Left lung (tissue), 10 donors: ENCODE measurements around the gene JARID2. TPM values are rescaled to one million over a fixed set of nuclear protein-coding genes. Genes with fewer than 3 reads are reported as not detected.
A peak's percentile ranks its signal among the peaks of the same experiment; 100 is the strongest.

Experiments
- ATAC-seq: fragments of 200-7000 bp; cut with Tn5 transposase; one replicate; pipeline ENCODE4 v1.9.1; 2020; ENCODE audit warnings: moderate library complexity
- DNase-seq, 4 donors: peaks; one replicate each; pipeline ENCODE4 v3.0.0-alpha.2; 2013 to 2020
- H3K27ac ChIP-seq, 2 donors: fragments of 200-600 bp; sonication (generic) in 1 of 2; one replicate each; pipeline versions ENCODE4 v1.5.0 to v1.8.0; 2020 to 2021
- H3K27me3 ChIP-seq, 2 donors: fragments of 200-600 bp; sonication (generic) in 1 of 2; one replicate each; pipeline versions ENCODE4 v1.5.0 to v1.8.0; 2020 to 2021
- H3K36me3 ChIP-seq, 2 donors: fragments of 200-600 bp; sonication (generic) in 1 of 2; one replicate each; pipeline versions ENCODE4 v1.5.0 to v1.8.0; 2020 to 2021
- H3K4me1 ChIP-seq, 2 donors: fragments of 200-600 bp; one replicate each; pipeline ENCODE4 v1.8.0; 2021
- H3K4me3 ChIP-seq, 2 donors: fragments of 200-600 bp; sonication (generic) in 1 of 2; one replicate each; pipeline versions ENCODE4 v1.5.0 to v1.8.0; 2020 to 2021; ENCODE audit warnings: mild to moderate bottlenecking in 1 of 2
- H3K9me3 ChIP-seq, 2 donors: fragments of 200-600 bp; sonication (generic) in 1 of 2; one replicate each; pipeline versions ENCODE4 v1.5.0 to v1.8.0; 2020 to 2021
- CTCF ChIP-seq, 2 donors: fragments of 200-600 bp; sonication (generic) in 1 of 2; IDR thresholded peaks; one replicate each; pipeline versions ENCODE4 v1.5.0 to v1.8.0; 2021; ENCODE audit warnings: antibody characterized with exemption in 2 of 2
- intact Hi-C, 2 donors: fragments of 100-400 bp; cut with DNase I; formaldehyde crosslinking; loops; one replicate each; pipeline versions ENCODE4 v1.11.2 to v1.14.2; 2022
- polyA plus RNA-seq, 6 donors: library from polyadenylated mRNA; unstranded; fragments of 120-200 nt; gene quantifications; one replicate each; pipeline ENCODE4 v1.2.1, GENCODE V29; 2013; ENCODE audit not compliant: insufficient read length in 6 of 6
- total RNA-seq, 2 donors: library from RNA; stranded (reverse); fragmentation: NEBNext Ultra II Directional; extraction: Animal tissue kit (Norgen Biotek cat#: 25700); gene quantifications; one replicate each; pipeline ENCODE4 v1.2.1, GENCODE V29; 2021
- donor health status: DM: no; HTN: yes; CAD: no.
- donor health status: DM: no; HTN: no; CAD: no.

JARID2 gene
- total and polyA plus RNA-seq, 8 donors, result 10.2 to 19.4 (median 17.8) TPM

- DNase-seq, result no peak
- Histone ChIP-seq H3K27me3 (no peaks in the 10 kb centered on the region), H3K4me1 (peaks cover 18 to 83% of the 10 kb centered on the region in 2 donors), H3K9me3 (no peaks in the 10 kb centered on the region), H3K36me3 (no peaks in the 10 kb centered on the region), H3K27ac (peak overlapping the region in 1 of 2 donors; percentile 5), H3K4me3 (no peak overlapping the region)
- intact Hi-C loops, result no loop called here
- peak; percentile 74 for ATAC-seq
- TF ChIP-seq CTCF (IDR thresholded peaks at IDR 0.05), result no peak
Observed at GRCh38 chr6:15443119-15443830, 197.4 kb downstream of the JARID2 start.

GRCh38 chr6:15444081-15444731 lies 198.3 kb downstream of the JARID2 start:
- Histone ChIP-seq H3K4me1 (peaks cover 18 to 74% of the 10 kb centered on the region in 2 donors), H3K36me3 (no peaks in the 10 kb centered on the region), H3K27me3 (no peaks in the 10 kb centered on the region), H3K27ac (no peak overlapping the region), H3K4me3 (no peak overlapping the region), H3K9me3 (no peaks in the 10 kb centered on the region)
- no peak for DNase-seq
- no peak for ATAC-seq
- TF ChIP-seq CTCF (IDR thresholded peaks at IDR 0.05), result no peak
- intact Hi-C loops, result no loop called here

GRCh38 chr6:15444881-15445280 lies 199.0 kb downstream of the JARID2 start:
- intact Hi-C loops, result no loop called here
- no peaks in the 10 kb centered on the region for H3K9me3 ChIP-seq
- ATAC-seq (no peak), DNase-seq (no peak)
- H3K27me3 ChIP-seq, result no peaks in the 10 kb centered on the region
- no peak overlapping the region for H3K27ac ChIP-seq
- TF ChIP-seq CTCF (IDR thresholded peaks at IDR 0.05), result no peak
- H3K4me1 ChIP-seq, result peaks cover 11 to 67% of the 10 kb centered on the region in 2 donors
- H3K36me3 ChIP-seq, result no peaks in the 10 kb centered on the region
- no peak overlapping the region for H3K4me3 ChIP-seq

- no peak for DNase-seq
- no peak overlapping the region for H3K4me3 ChIP-seq
- ATAC-seq, result no peak
- no peak for TF ChIP-seq CTCF (IDR thresholded peaks at IDR 0.05)
- no peaks in the 10 kb centered on the region for H3K9me3 ChIP-seq
- intact Hi-C loops, result no loop called here
- H3K4me1 ChIP-seq, result peaks cover 10 to 47% of the 10 kb centered on the region in 2 donors
- no peak overlapping the region for H3K27ac ChIP-seq
- no peaks in the 10 kb centered on the region for H3K27me3 ChIP-seq
- peaks cover 0 to 8% of the 10 kb centered on the region in 2 donors for H3K36me3 ChIP-seq
Observed at GRCh38 chr6:15447546-15448267, 201.8 kb downstream of the JARID2 start.

- H3K36me3 ChIP-seq, result peaks cover 0 to 11% of the 10 kb centered on the region in 2 donors
- H3K4me1 ChIP-seq, result peaks cover 3 to 35% of the 10 kb centered on the region in 2 donors
- DNase-seq (no peak), ATAC-seq (no peak)
- intact Hi-C loops, result no loop called here
- no peak overlapping the region for H3K27ac ChIP-seq
- H3K27me3 ChIP-seq, result no peaks in the 10 kb centered on the region
- no peak overlapping the region for H3K4me3 ChIP-seq
- no peak for TF ChIP-seq CTCF (IDR thresholded peaks at IDR 0.05)
- H3K9me3 ChIP-seq, result no peaks in the 10 kb centered on the region
Observed at GRCh38 chr6:15449011-15449410, 203.1 kb downstream of the JARID2 start.
